Subcutaneous adipose tissue (tissue), 4 donors: Measurements from ENCODE around the gene HELZ. TPM values are rescaled to one million over a fixed set of nuclear protein-coding genes. Genes with fewer than 3 reads are reported as not detected.

ENCODE experiments used
- CTCF ChIP-seq: fragments of 450-650 bp; IDR thresholded peaks from one replicate; pipeline ENCODE4 v1.5.1; 2016; ENCODE audit warnings: low read depth, mild to moderate bottlenecking, control low read depth, antibody characterized with exemption, moderate library complexity
- total RNA-seq, 4 donors: library from RNA; depleted of rRNA; stranded (reverse); fragments of >200 nt; gene quantifications; one replicate each; pipeline ENCODE4 v1.1.0, GENCODE V29; 2016

The HELZ gene
- total RNA-seq, 4 donors from 2014 or later, result 74.5 to 83.0 (median 76.8) TPM

GRCh38 chr17:67212231-67212630, 32.8 kb downstream of the HELZ start:
- no peak for TF ChIP-seq CTCF

GRCh38 chr17:67211742-67212141, 33.3 kb downstream of the HELZ start:
- no peak for TF ChIP-seq CTCF

GRCh38 chr17:67210915-67211314, 34.1 kb downstream of the HELZ start:
- TF ChIP-seq CTCF, result no peak

GRCh38 chr17:67208232-67208631, 36.8 kb downstream of the HELZ start:
- TF ChIP-seq CTCF, result no peak

GRCh38 chr17:67203818-67204217, 41.2 kb downstream of the HELZ start:
- TF ChIP-seq CTCF, result no peak

- TF ChIP-seq CTCF, result no peak
Observed at GRCh38 chr17:67202503-67202902, 42.5 kb downstream of the HELZ start.

GRCh38 chr17:67200727-67201301, 44.2 kb downstream of the HELZ start:
- no peak for TF ChIP-seq CTCF
